Thyroid gland (tissue), 4 donors: ENCODE data around the gene BAIAP3.

ENCODE experiments used
- POLR2A ChIP-seq, 2 donors: fragments of 450-650 bp; IDR thresholded peaks; one replicate each; pipeline ENCODE4 v1.6.1; 2017; ENCODE audit warnings: antibody characterized with exemption in 2 of 2, mild to moderate bottlenecking in 2 of 2, moderate library complexity in 1 of 2
- TF ChIP-seq, protein P1 (sequence below), 6 experiments: fragments of 200-600 bp in 3 of 6; fragments of 450-650 bp in 3 of 6; sonication (generic) in 3 of 6; IDR thresholded peaks; one replicate each; pipeline ENCODE4 v1.5.1; 2016 to 2019; ENCODE audit warnings: antibody characterized with exemption in 6 of 6, mild to moderate bottlenecking in 2 of 6, inconsistent platforms in 1 of 6, moderate library complexity in 1 of 6

GRCh38 chr16:1300664-1301476 lies 32.6 kb upstream of the BAIAP3 start:
- TF ChIP-seq, protein P1, sequence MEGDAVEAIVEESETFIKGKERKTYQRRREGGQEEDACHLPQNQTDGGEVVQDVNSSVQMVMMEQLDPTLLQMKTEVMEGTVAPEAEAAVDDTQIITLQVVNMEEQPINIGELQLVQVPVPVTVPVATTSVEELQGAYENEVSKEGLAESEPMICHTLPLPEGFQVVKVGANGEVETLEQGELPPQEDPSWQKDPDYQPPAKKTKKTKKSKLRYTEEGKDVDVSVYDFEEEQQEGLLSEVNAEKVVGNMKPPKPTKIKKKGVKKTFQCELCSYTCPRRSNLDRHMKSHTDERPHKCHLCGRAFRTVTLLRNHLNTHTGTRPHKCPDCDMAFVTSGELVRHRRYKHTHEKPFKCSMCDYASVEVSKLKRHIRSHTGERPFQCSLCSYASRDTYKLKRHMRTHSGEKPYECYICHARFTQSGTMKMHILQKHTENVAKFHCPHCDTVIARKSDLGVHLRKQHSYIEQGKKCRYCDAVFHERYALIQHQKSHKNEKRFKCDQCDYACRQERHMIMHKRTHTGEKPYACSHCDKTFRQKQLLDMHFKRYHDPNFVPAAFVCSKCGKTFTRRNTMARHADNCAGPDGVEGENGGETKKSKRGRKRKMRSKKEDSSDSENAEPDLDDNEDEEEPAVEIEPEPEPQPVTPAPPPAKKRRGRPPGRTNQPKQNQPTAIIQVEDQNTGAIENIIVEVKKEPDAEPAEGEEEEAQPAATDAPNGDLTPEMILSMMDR (IDR thresholded peaks at IDR 0.05): peak; percentile 48 to 92 (median 68)
- TF ChIP-seq POLR2A (IDR thresholded peaks at IDR 0.05): no peak
